IMR-90 (cell line): ENCODE data around the gene ANKDD1A.

ENCODE experiments used
- CTCF ChIP-seq: conservative IDR thresholded peaks from 2 replicates; pipeline ENCODE4 v1.5.1; 2012; ENCODE audit warnings: mild to moderate bottlenecking, low read depth, low read length, improper control_type of control experiment
- FOS ChIP-seq: fragments of 150-350 bp; IDR thresholded peaks from 2 replicates; pipeline ENCODE4 v1.6.1; 2016; ENCODE audit warnings: low read depth, low read length
- MAFK ChIP-seq: IDR thresholded peaks from 2 replicates; pipeline ENCODE4 v1.6.1; 2012; ENCODE audit warnings: low read depth, low read length, improper control_type of control experiment
- MXI1 ChIP-seq: IDR thresholded peaks from 2 replicates; pipeline ENCODE4 v1.6.1; 2012; ENCODE audit warnings: low read depth, mild to moderate bottlenecking, low read length, moderate library complexity, borderline replicate concordance
- NFE2L2 ChIP-seq: fragments of 150-350 bp; IDR thresholded peaks from 2 replicates; pipeline ENCODE4 v1.6.1; 2016; ENCODE audit warnings: low read depth, mild to moderate bottlenecking, low read length
- POLR2A ChIP-seq: IDR thresholded peaks from 2 replicates; pipeline ENCODE4 v1.6.1; 2012; ENCODE audit warnings: mild to moderate bottlenecking, low read depth, low read length
- RFX5 ChIP-seq: IDR thresholded peaks from 2 replicates; pipeline ENCODE4 v1.8.0; 2012; ENCODE audit warnings: low read depth, mild to moderate bottlenecking, low read length, moderate library complexity
- SMC3 ChIP-seq: fragments of 150-350 bp; IDR thresholded peaks from 2 replicates; pipeline ENCODE4 v1.6.1; 2016; ENCODE audit warnings: low read depth, mild to moderate bottlenecking, antibody characterized with exemption, low read length, moderate library complexity
- USF2 ChIP-seq: fragments of 150-350 bp; IDR thresholded peaks from 2 replicates; pipeline ENCODE4 v1.6.1; 2017; ENCODE audit warnings: mild to moderate bottlenecking, antibody characterized with exemption, low read length, low read depth

GRCh38 chr15:64975390-64975789 lies 63.7 kb downstream of the ANKDD1A start:
- no peak for TF ChIP-seq CTCF
- no peak for TF ChIP-seq MXI1
- TF ChIP-seq RFX5 = no peak
- no peak for TF ChIP-seq MAFK
- TF ChIP-seq POLR2A = no peak
- TF ChIP-seq FOS = no peak
- no peak for TF ChIP-seq NFE2L2
- no peak for TF ChIP-seq USF2
- no peak for TF ChIP-seq SMC3
